Peyer's patch (tissue), 4 donors: Measurements from ENCODE around the gene RND3.

Experiments used
- POLR2A ChIP-seq, 2 donors: fragments of 450-650 bp; IDR thresholded peaks; one replicate each; pipeline ENCODE4 v1.5.1; 2017; ENCODE audit warnings: antibody characterized with exemption in 2 of 2, mild to moderate bottlenecking in 2 of 2, moderate library complexity in 2 of 2
- TF ChIP-seq, protein P1 (sequence below), 6 experiments: fragments of 450-650 bp in 4 of 6; fragments of 200-600 bp in 2 of 6; sonication (generic) in 1 of 6; IDR thresholded peaks; one replicate each; pipeline ENCODE4 v1.5.1; 2017 to 2019; ENCODE audit warnings: antibody characterized with exemption in 6 of 6, mild to moderate bottlenecking in 3 of 6, moderate library complexity in 1 of 6

DNA sequence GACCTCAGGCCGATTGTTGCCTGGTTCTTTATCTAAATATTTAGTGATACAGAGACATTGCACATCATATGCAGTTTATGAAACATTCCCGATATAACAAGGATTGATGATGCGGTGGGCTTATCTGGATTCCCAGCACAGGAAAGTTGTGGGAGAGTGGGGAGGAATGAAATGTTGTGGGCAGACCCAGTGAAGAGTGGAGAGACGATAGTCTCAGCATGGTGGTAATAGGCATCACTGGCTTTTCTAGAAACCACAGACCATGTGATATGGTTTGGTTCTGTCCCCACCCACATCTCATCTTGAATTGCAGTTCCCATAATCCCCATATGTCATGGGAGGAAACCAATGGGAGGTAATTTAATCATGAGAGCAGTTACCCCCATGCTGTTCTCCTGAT lies 34.8 kb upstream of the RND3 start:
- TF ChIP-seq, protein P1, sequence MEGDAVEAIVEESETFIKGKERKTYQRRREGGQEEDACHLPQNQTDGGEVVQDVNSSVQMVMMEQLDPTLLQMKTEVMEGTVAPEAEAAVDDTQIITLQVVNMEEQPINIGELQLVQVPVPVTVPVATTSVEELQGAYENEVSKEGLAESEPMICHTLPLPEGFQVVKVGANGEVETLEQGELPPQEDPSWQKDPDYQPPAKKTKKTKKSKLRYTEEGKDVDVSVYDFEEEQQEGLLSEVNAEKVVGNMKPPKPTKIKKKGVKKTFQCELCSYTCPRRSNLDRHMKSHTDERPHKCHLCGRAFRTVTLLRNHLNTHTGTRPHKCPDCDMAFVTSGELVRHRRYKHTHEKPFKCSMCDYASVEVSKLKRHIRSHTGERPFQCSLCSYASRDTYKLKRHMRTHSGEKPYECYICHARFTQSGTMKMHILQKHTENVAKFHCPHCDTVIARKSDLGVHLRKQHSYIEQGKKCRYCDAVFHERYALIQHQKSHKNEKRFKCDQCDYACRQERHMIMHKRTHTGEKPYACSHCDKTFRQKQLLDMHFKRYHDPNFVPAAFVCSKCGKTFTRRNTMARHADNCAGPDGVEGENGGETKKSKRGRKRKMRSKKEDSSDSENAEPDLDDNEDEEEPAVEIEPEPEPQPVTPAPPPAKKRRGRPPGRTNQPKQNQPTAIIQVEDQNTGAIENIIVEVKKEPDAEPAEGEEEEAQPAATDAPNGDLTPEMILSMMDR (IDR thresholded peaks at IDR 0.05) = no peak
- no peak for TF ChIP-seq POLR2A (IDR thresholded peaks at IDR 0.05)
